ENCODE measurements around the gene LMO4. TPM values are rescaled to one million over a fixed set of nuclear protein-coding genes. Genes with fewer than 3 reads are reported as not detected.

The LMO4 gene
- total RNA-seq, 6 experiments from 2014 or later: 33.1 to 43.4 (median 38.3) TPM

- H3K4me3 Mint-ChIP-seq: no peak overlapping the region
- H3K27me3 Mint-ChIP-seq (ENCODE audit: insufficient read depth): peaks cover 7% of the 10 kb centered on the region
- H3K36me3 Mint-ChIP-seq (ENCODE audit: low read depth): no peaks in the 10 kb centered on the region
- no peaks in the 10 kb centered on the region for H3K9me3 Mint-ChIP-seq
- TF ChIP-seq, protein P1, sequence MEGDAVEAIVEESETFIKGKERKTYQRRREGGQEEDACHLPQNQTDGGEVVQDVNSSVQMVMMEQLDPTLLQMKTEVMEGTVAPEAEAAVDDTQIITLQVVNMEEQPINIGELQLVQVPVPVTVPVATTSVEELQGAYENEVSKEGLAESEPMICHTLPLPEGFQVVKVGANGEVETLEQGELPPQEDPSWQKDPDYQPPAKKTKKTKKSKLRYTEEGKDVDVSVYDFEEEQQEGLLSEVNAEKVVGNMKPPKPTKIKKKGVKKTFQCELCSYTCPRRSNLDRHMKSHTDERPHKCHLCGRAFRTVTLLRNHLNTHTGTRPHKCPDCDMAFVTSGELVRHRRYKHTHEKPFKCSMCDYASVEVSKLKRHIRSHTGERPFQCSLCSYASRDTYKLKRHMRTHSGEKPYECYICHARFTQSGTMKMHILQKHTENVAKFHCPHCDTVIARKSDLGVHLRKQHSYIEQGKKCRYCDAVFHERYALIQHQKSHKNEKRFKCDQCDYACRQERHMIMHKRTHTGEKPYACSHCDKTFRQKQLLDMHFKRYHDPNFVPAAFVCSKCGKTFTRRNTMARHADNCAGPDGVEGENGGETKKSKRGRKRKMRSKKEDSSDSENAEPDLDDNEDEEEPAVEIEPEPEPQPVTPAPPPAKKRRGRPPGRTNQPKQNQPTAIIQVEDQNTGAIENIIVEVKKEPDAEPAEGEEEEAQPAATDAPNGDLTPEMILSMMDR (IDR thresholded peaks at IDR 0.05): peak; percentile 96
- H3K4me1 Mint-ChIP-seq (ENCODE audit: low read depth): peaks cover 13% of the 10 kb centered on the region
- no peak overlapping the region for H3K27ac Mint-ChIP-seq
- peak; percentile 24 for DNase-seq
Measured at GRCh38 chr1:87292684-87293493, 35.8 kb upstream of the LMO4 start.

- TF ChIP-seq, protein P1 (IDR thresholded peaks at IDR 0.05): no peak
- H3K4me3 Mint-ChIP-seq: no peak overlapping the region
- DNase-seq: no peak
- no peaks in the 10 kb centered on the region for H3K36me3 Mint-ChIP-seq (ENCODE audit: low read depth)
- H3K27ac Mint-ChIP-seq: no peak overlapping the region
- H3K9me3 Mint-ChIP-seq: no peaks in the 10 kb centered on the region
- peaks cover 12% of the 10 kb centered on the region; the same call in 1 of the 2 replicates for H3K27me3 Mint-ChIP-seq (ENCODE audit: insufficient read depth)
- peaks cover 13% of the 10 kb centered on the region for H3K4me1 Mint-ChIP-seq (ENCODE audit: low read depth)
Measured at GRCh38 chr1:87294633-87295032, 34.0 kb upstream of the LMO4 start.

DNA sequence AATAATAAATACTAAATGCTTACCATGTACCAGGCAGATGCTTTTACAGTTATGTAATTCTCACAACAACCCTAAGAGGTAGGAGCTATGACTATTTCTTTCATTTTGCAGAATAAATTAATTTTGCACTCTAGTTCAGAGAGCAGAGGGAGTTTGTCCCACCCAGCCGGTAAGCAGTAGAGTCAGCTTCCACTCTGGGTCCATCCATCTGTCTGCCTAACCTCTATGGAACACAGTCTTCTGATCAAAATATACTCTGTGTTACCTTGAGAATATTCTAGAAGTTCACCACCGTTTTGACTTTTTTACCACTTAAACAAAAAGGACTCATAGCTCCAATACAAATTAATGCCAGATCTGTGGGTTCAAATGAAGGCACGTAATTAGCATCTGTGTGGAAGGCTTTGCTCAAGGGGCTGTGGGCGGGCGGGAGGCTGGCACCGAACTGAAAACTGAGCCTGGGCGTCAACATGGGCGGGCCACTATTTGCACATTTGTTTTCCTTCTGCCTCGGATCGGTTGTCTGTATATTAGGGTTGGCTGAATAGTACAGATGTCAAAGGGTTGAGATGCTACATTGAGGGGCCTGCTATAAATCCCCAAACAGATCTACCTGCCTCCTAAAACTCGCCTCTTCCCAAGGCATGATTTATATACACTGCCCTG is 33.1 kb upstream of the LMO4 start:
- DNase-seq: no peak
- no peaks in the 10 kb centered on the region for H3K36me3 Mint-ChIP-seq (ENCODE audit: low read depth)
- no peaks in the 10 kb centered on the region for H3K9me3 Mint-ChIP-seq
- peaks cover 9% of the 10 kb centered on the region; the same call in 1 of the 2 replicates for H3K27me3 Mint-ChIP-seq (ENCODE audit: insufficient read depth)
- H3K4me1 Mint-ChIP-seq (ENCODE audit: low read depth): peaks cover 12% of the 10 kb centered on the region
- TF ChIP-seq, protein P1 (IDR thresholded peaks at IDR 0.05): no peak
- no peak overlapping the region for H3K4me3 Mint-ChIP-seq
- no peak overlapping the region for H3K27ac Mint-ChIP-seq

GRCh38 chr1:87296206-87296605 is 32.5 kb upstream of the LMO4 start:
- Mint-ChIP-seq H3K4me1 (ENCODE audit: low read depth) (peaks cover 6% of the 10 kb centered on the region), H3K27ac (no peak overlapping the region), H3K36me3 (ENCODE audit: low read depth) (no peaks in the 10 kb centered on the region), H3K9me3 (no peaks in the 10 kb centered on the region), H3K27me3 (ENCODE audit: insufficient read depth) (peaks cover 7% of the 10 kb centered on the region; the same call in 1 of the 2 replicates), H3K4me3 (no peak overlapping the region)
- TF ChIP-seq, protein P1 (IDR thresholded peaks at IDR 0.05): no peak
- DNase-seq: no peak

DNA sequence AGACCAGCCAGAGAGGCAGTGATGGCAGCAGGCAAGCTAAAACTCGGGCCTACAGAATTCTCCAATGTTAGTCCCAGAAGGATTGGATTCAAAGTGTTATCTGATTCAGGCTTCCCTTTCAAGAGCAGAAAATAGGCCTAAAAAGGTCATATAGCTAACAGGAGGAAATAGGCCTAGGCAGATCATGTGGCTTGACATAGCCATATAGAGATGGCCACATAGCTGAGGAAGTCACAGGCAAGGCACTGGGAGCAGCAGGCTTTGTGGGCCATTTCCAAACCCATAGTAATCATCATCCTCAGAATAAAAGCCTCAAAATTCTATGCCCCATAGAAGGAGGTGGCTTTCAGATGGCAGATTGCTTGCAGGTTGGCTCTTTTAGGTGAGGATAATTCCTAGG is 29.0 kb upstream of the LMO4 start:
- Mint-ChIP-seq H3K9me3 (no peaks in the 10 kb centered on the region), H3K27ac (no peak overlapping the region), H3K36me3 (ENCODE audit: low read depth) (no peaks in the 10 kb centered on the region), H3K4me3 (no peak overlapping the region), H3K27me3 (ENCODE audit: insufficient read depth) (peaks cover 16% of the 10 kb centered on the region), H3K4me1 (ENCODE audit: low read depth) (no peaks in the 10 kb centered on the region)
- DNase-seq: no peak
- TF ChIP-seq, protein P1 (IDR thresholded peaks at IDR 0.05): no peak

Measured in HFFc6 (cell line).